Upper lobe of left lung (tissue), 4 donors: ENCODE measurements around the gene ADGRG1.

Experiments
- EP300 ChIP-seq, 4 donors: sonication (generic); formaldehyde crosslinking; IDR thresholded peaks; one replicate each; pipeline ENCODE4 v1.5.1; 2017; ENCODE audit warnings: antibody characterized with exemption in 4 of 4, control low read depth in 2 of 4
- POLR2A ChIP-seq, 4 donors: fragments of 450-650 bp; IDR thresholded peaks; one replicate each; pipeline ENCODE4 v1.5.1; 2016 to 2017; ENCODE audit warnings: antibody characterized with exemption in 4 of 4, mild to moderate bottlenecking in 2 of 4
- POLR2AphosphoS5 ChIP-seq, 2 donors: sonication (generic); formaldehyde crosslinking; IDR thresholded peaks; one replicate each; pipeline ENCODE4 v1.5.1; 2017; ENCODE audit warnings: antibody characterized with exemption in 2 of 2
- TF ChIP-seq, protein P1 (sequence below), 6 experiments: fragments of 450-650 bp in 4 of 6; fragments of 200-600 bp in 2 of 6; sonication (generic) in 2 of 6; IDR thresholded peaks; one replicate each; pipeline ENCODE4 v1.5.1; 2016 to 2019; ENCODE audit warnings: antibody characterized with exemption in 6 of 6

DNA sequence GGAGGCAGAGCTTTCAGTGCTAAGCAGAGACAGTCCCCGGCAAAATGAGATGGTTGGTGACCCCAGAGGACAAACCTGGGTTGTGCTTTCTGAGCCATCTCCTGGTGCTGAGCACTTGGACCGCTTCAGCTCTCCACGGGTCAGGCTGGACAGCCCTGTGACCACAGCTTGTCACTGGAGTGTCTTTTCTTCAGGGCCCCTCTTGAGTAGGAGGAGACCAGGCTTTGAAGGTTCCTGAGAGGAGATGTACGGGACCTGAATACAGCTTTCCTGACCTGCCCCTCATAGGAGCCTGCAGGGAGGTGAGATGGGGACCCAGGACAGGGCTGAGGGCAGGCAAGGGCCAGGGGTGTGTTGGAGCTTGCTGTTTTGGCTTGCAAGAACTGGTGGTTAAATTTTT is 17.8 kb upstream of the ADGRG1 start:
- TF ChIP-seq, protein P1, sequence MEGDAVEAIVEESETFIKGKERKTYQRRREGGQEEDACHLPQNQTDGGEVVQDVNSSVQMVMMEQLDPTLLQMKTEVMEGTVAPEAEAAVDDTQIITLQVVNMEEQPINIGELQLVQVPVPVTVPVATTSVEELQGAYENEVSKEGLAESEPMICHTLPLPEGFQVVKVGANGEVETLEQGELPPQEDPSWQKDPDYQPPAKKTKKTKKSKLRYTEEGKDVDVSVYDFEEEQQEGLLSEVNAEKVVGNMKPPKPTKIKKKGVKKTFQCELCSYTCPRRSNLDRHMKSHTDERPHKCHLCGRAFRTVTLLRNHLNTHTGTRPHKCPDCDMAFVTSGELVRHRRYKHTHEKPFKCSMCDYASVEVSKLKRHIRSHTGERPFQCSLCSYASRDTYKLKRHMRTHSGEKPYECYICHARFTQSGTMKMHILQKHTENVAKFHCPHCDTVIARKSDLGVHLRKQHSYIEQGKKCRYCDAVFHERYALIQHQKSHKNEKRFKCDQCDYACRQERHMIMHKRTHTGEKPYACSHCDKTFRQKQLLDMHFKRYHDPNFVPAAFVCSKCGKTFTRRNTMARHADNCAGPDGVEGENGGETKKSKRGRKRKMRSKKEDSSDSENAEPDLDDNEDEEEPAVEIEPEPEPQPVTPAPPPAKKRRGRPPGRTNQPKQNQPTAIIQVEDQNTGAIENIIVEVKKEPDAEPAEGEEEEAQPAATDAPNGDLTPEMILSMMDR (IDR thresholded peaks at IDR 0.05) = no peak
- TF ChIP-seq POLR2A (IDR thresholded peaks at IDR 0.05) = no peak
- no peak for TF ChIP-seq POLR2AphosphoS5 (IDR thresholded peaks at IDR 0.05)
- no peak for TF ChIP-seq EP300 (IDR thresholded peaks at IDR 0.05)
